ENCODE results near the gene CHIT1.

- TF ChIP-seq CTCF (IDR thresholded peaks at IDR 0.05) (no peak), POLR2A (IDR thresholded peaks at IDR 0.05) (no peak)
Measured at GRCh38 chr1:203199002-203199401, 30.5 kb downstream of the CHIT1 start.
